ENCODE measurements around the gene LRRC37B.

DNA sequence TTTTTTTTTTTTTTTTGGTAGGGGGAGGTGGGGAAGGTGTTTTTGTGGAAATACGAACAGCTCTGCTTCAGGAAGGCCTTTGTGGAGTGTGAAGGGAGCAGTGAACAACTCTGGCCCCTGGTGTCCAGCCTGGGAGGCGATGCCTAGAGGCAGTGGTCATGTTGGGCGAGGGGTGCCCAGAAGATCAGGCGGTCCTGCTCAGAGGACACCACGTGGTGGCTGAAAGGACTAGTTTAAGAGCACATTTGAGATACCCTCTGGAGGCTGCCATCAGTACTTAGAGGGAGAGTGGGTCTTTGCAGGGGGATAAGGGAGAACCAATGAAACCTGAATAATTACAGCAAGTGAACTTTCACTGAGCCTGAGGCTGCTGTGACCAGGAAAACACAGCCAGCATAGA lies 95.0 kb downstream of the LRRC37B start:
- TF ChIP-seq EZH2 (IDR thresholded peaks at IDR 0.05; ENCODE audit: insufficient read depth, poor library complexity, severe bottlenecking), result no peak
- TF ChIP-seq EZH2phosphoT487 (IDR thresholded peaks at IDR 0.05; ENCODE audit: insufficient read depth, low read depth), result no peak
